H1 (cell line): Measurements from ENCODE around the gene HTRA1. TPM values are rescaled to one million over a fixed set of nuclear protein-coding genes. Genes with fewer than 3 reads are reported as not detected.

Experiments
- CTCF ChIA-PET: fragments of 300-600 bp; sonication (Branson Sonifier 250); formaldehyde crosslinking; loops from one replicate; lab custom pipeline; 2021; ENCODE audit not compliant: partially characterized antibody; lab: Charles Lee
- POLR2A ChIA-PET: fragments of 300-600 bp; sonication (Branson Sonifier 250); formaldehyde crosslinking; loops from one replicate; lab custom pipeline; 2021; ENCODE audit warnings: inconsistent platforms; ENCODE audit not compliant: partially characterized antibody; lab: Charles Lee
- DNase-seq, 2 experiments: peaks; one replicate each; pipeline versions ENCODE4 v3.0.0 to v3.0.0-alpha.2; 2010 to 2022; ENCODE audit warnings: low spot score in 2 of 2, low read depth in 1 of 2, mixed read lengths in 1 of 2
- FAIRE-seq: peaks from 2 replicates; lab custom pipeline; 2011; peaks lifted over from hg19 to GRCh38; lab: Jason Lieb, UNC
- H2AFZ ChIP-seq: 2 replicates; pipeline ENCODE4 v1.8.1; 2012; ENCODE audit warnings: low read length, inconsistent platforms
- H2AK5ac ChIP-seq: 2 replicates; pipeline ENCODE4 v1.6.1; 2013; ENCODE audit warnings: low read depth, low read length
- H2BK120ac ChIP-seq: replicated peaks from 2 replicates; pipeline ENCODE3; 2013; ENCODE audit warnings: low read depth, low read length, inconsistent platforms
- H2BK12ac ChIP-seq: 2 replicates; pipeline ENCODE4 v1.6.1; 2013; ENCODE audit warnings: low read depth, low read length
- H2BK15ac ChIP-seq: 2 replicates; pipeline ENCODE4 v1.6.1; 2013; ENCODE audit warnings: low read length
- H2BK20ac ChIP-seq: 2 replicates; pipeline ENCODE4 v1.6.1; 2013; ENCODE audit warnings: low read length
- H2BK5ac ChIP-seq: 2 replicates; pipeline ENCODE4 v1.6.1; 2013; ENCODE audit warnings: low read depth, low read length
- H3K14ac ChIP-seq: 2 replicates; pipeline ENCODE4 v1.6.1; 2013; ENCODE audit warnings: inconsistent platforms; ENCODE audit not compliant: insufficient read length
- H3K18ac ChIP-seq: 2 replicates; pipeline ENCODE4 v1.6.1; 2013; ENCODE audit warnings: low read length; ENCODE audit errors: extremely low read depth
- H3K23ac ChIP-seq: 2 replicates; pipeline ENCODE4 v1.6.1; 2013; ENCODE audit warnings: inconsistent platforms; ENCODE audit not compliant: insufficient read length
- H3K23me2 ChIP-seq: 2 replicates; pipeline ENCODE4 v1.6.1; 2013; ENCODE audit warnings: low read depth, low read length
- H3K27ac ChIP-seq: 2 replicates; pipeline ENCODE4 v1.6.1; 2011; ENCODE audit warnings: low read depth, low read length, inconsistent platforms
- H3K27me3 ChIP-seq, 4 experiments: replicated peaks in 1 of 4; 1 replicate in 1 of 4; 2 replicates in 3 of 4; pipeline versions ENCODE4 v1.6.1 to v1.8.1; 2011 to 2013; ENCODE audit warnings: low read length in 3 of 4, mild to moderate bottlenecking in 3 of 4, inconsistent platforms in 2 of 4, mixed read lengths in 2 of 4, moderate library complexity in 1 of 4; ENCODE audit not compliant: control insufficient read depth in 3 of 4, insufficient read depth in 3 of 4; ENCODE audit errors: extremely low read depth in 1 of 4
- H3K36me3 ChIP-seq, 4 experiments: 2 replicates each; pipeline versions ENCODE4 v1.6.1 to v1.8.1; 2011 to 2013; ENCODE audit warnings: mild to moderate bottlenecking in 4 of 4, low read length in 3 of 4, moderate library complexity in 2 of 4, control low read depth in 1 of 4, inconsistent platforms in 1 of 4; ENCODE audit not compliant: insufficient read depth in 4 of 4, control insufficient read depth in 2 of 4
- H3K4ac ChIP-seq: replicated peaks from 2 replicates; pipeline ENCODE3; 2013; ENCODE audit warnings: low read length, low read depth, mixed read lengths, inconsistent platforms; ENCODE audit not compliant: insufficient read length
- H3K4me1 ChIP-seq, 4 experiments: replicated peaks in 1 of 4; 1 replicate in 1 of 4; 2 replicates in 3 of 4; pipeline versions ENCODE4 v1.6.1 to v1.8.1; 2011 to 2013; ENCODE audit warnings: low read length in 3 of 4, inconsistent platforms in 2 of 4, mixed read lengths in 1 of 4; ENCODE audit not compliant: insufficient read depth in 4 of 4, control insufficient read depth in 3 of 4
- H3K4me2 ChIP-seq, 2 experiments: 2 replicates each; pipeline versions ENCODE4 v1.6.1 to v1.8.1; 2011 to 2013; ENCODE audit warnings: low read depth in 2 of 2, low read length in 2 of 2, control low read depth in 1 of 2, inconsistent platforms in 1 of 2, mild to moderate bottlenecking in 1 of 2; ENCODE audit not compliant: insufficient read depth in 1 of 2
- H3K4me3 ChIP-seq, 4 experiments: fragments of 200-600, 300-600 bp in 1 of 4; sonication (generic), shearing (Covaris generic), sonication (Bioruptor Twin) in 1 of 4; 2 replicates each; pipeline versions ENCODE4 v1.5.1 to v1.8.1; 2011 to 2016; ENCODE audit warnings: low read length in 4 of 4, low read depth in 3 of 4, control low read depth in 2 of 4, inconsistent platforms in 2 of 4, mild to moderate bottlenecking in 2 of 4, mixed read lengths in 1 of 4, moderate library complexity in 1 of 4; ENCODE audit not compliant: insufficient read depth in 2 of 4; ENCODE audit errors: extremely low read depth in 1 of 4
- H3K56ac ChIP-seq: replicated peaks from 2 replicates; pipeline ENCODE3; 2013; ENCODE audit warnings: low read depth, mild to moderate bottlenecking, mixed read lengths, low read length, inconsistent platforms; ENCODE audit not compliant: insufficient read length
- H3K79me1 ChIP-seq: 2 replicates; pipeline ENCODE4 v1.6.1; 2013; ENCODE audit warnings: low read depth, low read length, control low read depth
- H3K79me2 ChIP-seq, 2 experiments: 2 replicates each; pipeline versions ENCODE4 v1.6.1 to v1.8.1; 2012 to 2013; ENCODE audit warnings: low read length in 2 of 2, mild to moderate bottlenecking in 2 of 2, inconsistent platforms in 1 of 2; ENCODE audit not compliant: insufficient read depth in 2 of 2, control insufficient read depth in 1 of 2
- H3K9ac ChIP-seq, 4 experiments: replicated peaks in 1 of 4; 1 replicate in 1 of 4; 2 replicates in 3 of 4; pipeline versions ENCODE4 v1.6.1 to v1.8.1; 2011 to 2013; ENCODE audit warnings: low read depth in 3 of 4, low read length in 3 of 4, control low read depth in 2 of 4, mild to moderate bottlenecking in 2 of 4, moderate library complexity in 2 of 4, inconsistent platforms in 1 of 4; ENCODE audit errors: extremely low read depth in 1 of 4
- H3K9me3 ChIP-seq, 2 experiments: 2 replicates each; pipeline versions ENCODE4 v1.6.1 to v1.8.1; 2012 to 2013; ENCODE audit warnings: mild to moderate bottlenecking in 2 of 2, moderate library complexity in 2 of 2, control low read depth in 1 of 2, inconsistent platforms in 1 of 2, low read depth in 1 of 2, low read length in 1 of 2, mixed read lengths in 1 of 2; ENCODE audit not compliant: insufficient read depth in 2 of 2
- H4K20me1 ChIP-seq, 2 experiments: replicated peaks in 1 of 2; 2 replicates each; pipeline versions ENCODE3 to v1.8.1; 2011 to 2013; ENCODE audit warnings: inconsistent platforms in 2 of 2, low read length in 2 of 2, mild to moderate bottlenecking in 1 of 2; ENCODE audit not compliant: insufficient read depth in 2 of 2, control insufficient read depth in 1 of 2
- H4K5ac ChIP-seq: 2 replicates; pipeline ENCODE4 v1.6.1; 2013; ENCODE audit warnings: low read length, low read depth, mixed read lengths, inconsistent platforms; ENCODE audit not compliant: insufficient read length
- H4K8ac ChIP-seq: 2 replicates; pipeline ENCODE4 v1.8.0; 2013; ENCODE audit warnings: mild to moderate bottlenecking, moderate library complexity, low read length, inconsistent platforms; ENCODE audit not compliant: insufficient read depth; ENCODE audit errors: extremely low read depth
- H4K91ac ChIP-seq: replicated peaks from 2 replicates; pipeline ENCODE3; 2013; ENCODE audit warnings: low read length, mixed read lengths, inconsistent platforms; ENCODE audit not compliant: insufficient read length
- CBX8 ChIP-seq: fragments of 300-800, 300-1000 bp; sonication (generic); IDR thresholded peaks from 2 replicates; pipeline ENCODE4 v1.7.1; 2016; ENCODE audit warnings: low read depth, low read length, borderline replicate concordance
- CTBP2 ChIP-seq: IDR thresholded peaks from 2 replicates; pipeline ENCODE4 v1.7.0; 2011; ENCODE audit warnings: borderline replicate concordance, mild to moderate bottlenecking, moderate library complexity, mixed read lengths, low read length; ENCODE audit not compliant: insufficient read depth, insufficient read length
- HDAC2 ChIP-seq, 2 experiments: fragments of 300-600 bp in 1 of 2; sonication (generic) in 1 of 2; IDR thresholded peaks; 2 replicates each; pipeline ENCODE4 v1.6.1; 2011 to 2012; ENCODE audit warnings: low read depth in 2 of 2, low read length in 2 of 2, mild to moderate bottlenecking in 2 of 2, moderate library complexity in 2 of 2, borderline replicate concordance in 1 of 2, inconsistent platforms in 1 of 2
- KDM1A ChIP-seq: fragments of 200-600, 300-600 bp; sonication (generic); IDR thresholded peaks from 2 replicates; pipeline ENCODE4 v1.7.1; 2016; ENCODE audit warnings: mild to moderate bottlenecking, low read length, borderline replicate concordance
- KDM5A ChIP-seq: fragments of 200-600 bp; IDR thresholded peaks from 2 replicates; pipeline ENCODE4 v1.7.1; 2012; ENCODE audit warnings: mild to moderate bottlenecking, low read length, inconsistent platforms, mixed read lengths
- NRF1 ChIP-seq: IDR thresholded peaks from 2 replicates; pipeline ENCODE4 v1.6.1; 2011; ENCODE audit warnings: mild to moderate bottlenecking, low read depth, low read length, improper control_type of control experiment
- SUZ12 ChIP-seq: fragments of 200-600 bp; sonication (generic); IDR thresholded peaks from 2 replicates; pipeline ENCODE4 v1.6.1; 2012; ENCODE audit warnings: mild to moderate bottlenecking, inconsistent platforms, low read length, moderate library complexity, mixed read lengths
- TCF12 ChIP-seq: IDR thresholded peaks from 2 replicates; pipeline ENCODE4 v1.6.1; 2011; ENCODE audit warnings: low read depth, mild to moderate bottlenecking, low read length
- TEAD4 ChIP-seq: IDR thresholded peaks from 2 replicates; pipeline ENCODE4 v1.6.1; 2012; ENCODE audit warnings: low read depth, low read length, inconsistent platforms, mixed read lengths
- WGBS, 2 experiments: shearing (Covaris generic) in 1 of 2; methylation state at CpG; one replicate each; pipeline versions ENCODE4 v1.1.6 to v1.1.7; 2013 to 2015; ENCODE audit warnings: low lambda C conversion rate in 2 of 2, mixed read lengths in 2 of 2, inconsistent platforms in 1 of 2, low coverage in 1 of 2, missing lambda C conversion rate in 1 of 2; ENCODE audit not compliant: insufficient replicate concordance in 2 of 2, insufficient coverage in 1 of 2, insufficient read length in 1 of 2; ENCODE audit errors: extremely low coverage in 1 of 2, missing lambda C conversion rate in 1 of 2; 5-methylcytosine and 5-hydroxymethylcytosine counted together
- polyA plus RNA-seq, 7 experiments: library from polyadenylated mRNA; depleted of rRNA in 3 of 7; stranded (reverse) in 5 of 7; unstranded in 2 of 7; fragments of >200 nt in 5 of 7; fragments of 200-250 nt in 2 of 7; gene quantifications; 1 replicate in 5 of 7; 2 replicates in 1 of 7; 4 replicates in 1 of 7; pipeline versions ENCODE4 v1.2.1 to v1.2.3, GENCODE V29; 2011 to 2013; ENCODE audit warnings: missing spikeins in 2 of 7, mixed read lengths in 2 of 7
- total RNA-seq: library from RNA; stranded (reverse); fragmentation: NEBNext Ultra II Directional; extraction: Animal tissue kit (Norgen Biotek cat#: 25700); gene quantifications from 2 replicates; pipeline ENCODE4 v1.2.1, GENCODE V29; 2021
- TF ChIP-seq, protein P1 (sequence below), 3 experiments: IDR thresholded peaks; 1 replicate in 2 of 3; 2 replicates in 1 of 3; pipeline versions ENCODE4 v1.5.1 to v1.6.1; 2011; ENCODE audit warnings: low read length in 3 of 3, mild to moderate bottlenecking in 3 of 3, inconsistent platforms in 2 of 3, low read depth in 1 of 3, moderate library complexity in 1 of 3; ENCODE audit not compliant: insufficient read depth in 1 of 3; ENCODE audit errors: control extremely low read depth in 1 of 3

The HTRA1 gene
- total and polyA plus RNA-seq, 2 of the 8 experiments (the other 6 are each of a cell fraction or from before 2014, with no cell fraction given): 15.8 to 20.1 TPM

DNA sequence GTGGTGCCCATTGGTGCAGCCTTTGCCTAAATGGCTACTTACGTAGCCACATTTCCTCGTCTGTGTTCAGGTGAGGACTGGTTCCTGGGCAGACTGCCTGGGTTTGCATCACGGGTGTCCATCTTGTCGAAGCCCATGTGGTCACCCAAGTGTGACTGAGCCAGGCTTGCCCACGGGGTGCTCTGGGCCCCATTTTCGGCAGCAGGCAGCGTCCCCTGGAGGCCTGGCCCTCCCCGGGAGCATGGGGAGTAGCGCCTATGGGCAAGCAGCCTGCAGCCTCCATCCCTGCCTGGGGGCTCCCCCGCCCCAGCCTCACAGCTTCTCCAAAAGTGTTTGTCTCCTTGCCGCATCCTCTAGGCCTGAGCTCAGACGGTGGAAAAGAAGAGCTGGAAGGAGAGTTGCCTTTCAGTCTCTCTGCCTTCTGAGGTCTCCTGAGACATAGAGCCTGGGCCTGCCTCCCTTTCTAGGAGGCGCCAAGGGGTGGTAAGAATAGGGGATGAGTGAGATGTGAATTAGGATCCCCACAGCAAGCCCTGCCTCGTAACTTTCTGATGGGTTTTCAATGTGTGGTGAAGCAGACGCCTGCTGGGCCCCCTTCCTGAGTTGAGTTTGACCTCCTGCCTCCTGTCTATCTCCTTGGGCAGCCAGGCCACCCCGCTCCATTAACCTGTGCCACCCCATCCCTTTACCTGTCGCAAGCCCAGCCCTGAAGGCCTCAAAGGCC is 42.7 kb downstream of the HTRA1 start:
- H3K9me3 ChIP-seq: no peaks in the 10 kb centered on the region
- H4K8ac ChIP-seq: no peak overlapping the region
- no peaks in the 10 kb centered on the region for H3K79me1 ChIP-seq
- CTCF ChIA-PET: interaction anchor here (1.0 to 2.2 kb wide), 5 partner anchors 11 to 144 kb away, joined by 3 to 7 read pairs (median 4); no protein-coding TSS in a partner anchor
- no peak overlapping the region for H3K4me2 ChIP-seq
- no peak overlapping the region for H3K18ac ChIP-seq
- no peak overlapping the region for H2BK15ac ChIP-seq
- H3K27ac ChIP-seq: no peak overlapping the region
- H3K36me3 ChIP-seq: no peaks in the 10 kb centered on the region
- H2BK120ac ChIP-seq: no peak overlapping the region
- WGBS, 2 experiments: 83% methylated on average over 17 of the region's 17 CpGs; no CpG with 5 or more reads in 1 of the 2 experiments
- H3K56ac ChIP-seq: no peak overlapping the region
- FAIRE-seq (no peak), DNase-seq (no peak)
- H3K4me1 ChIP-seq: no peaks in the 10 kb centered on the region; a peak in 1 of 7 replicates
- no peak overlapping the region for H4K5ac ChIP-seq
- no peak overlapping the region for H3K4ac ChIP-seq
- 0 out of 2 replicates have a peak overlapping the region, but pooled peaks have one; percentile 9 for H2BK12ac ChIP-seq
- no peaks in the 10 kb centered on the region for H3K27me3 ChIP-seq
- no peak overlapping the region for H2BK20ac ChIP-seq
- H3K14ac ChIP-seq: no peak overlapping the region
- no peaks in the 10 kb centered on the region for H4K20me1 ChIP-seq
- no peak overlapping the region; the same call in 1 of the 2 replicates for H2AK5ac ChIP-seq
- no peak overlapping the region for H2BK5ac ChIP-seq
- H3K23me2 ChIP-seq: no peaks in the 10 kb centered on the region
- no peak overlapping the region for H3K4me3 ChIP-seq
- no peak overlapping the region for H4K91ac ChIP-seq
- H3K9ac ChIP-seq: no peak overlapping the region
- H3K79me2 ChIP-seq: no peaks in the 10 kb centered on the region
- H2AFZ ChIP-seq: no peak overlapping the region
- H3K23ac ChIP-seq: no peak overlapping the region
- POLR2A ChIA-PET: no interaction called here
- TF ChIP-seq, protein P1, sequence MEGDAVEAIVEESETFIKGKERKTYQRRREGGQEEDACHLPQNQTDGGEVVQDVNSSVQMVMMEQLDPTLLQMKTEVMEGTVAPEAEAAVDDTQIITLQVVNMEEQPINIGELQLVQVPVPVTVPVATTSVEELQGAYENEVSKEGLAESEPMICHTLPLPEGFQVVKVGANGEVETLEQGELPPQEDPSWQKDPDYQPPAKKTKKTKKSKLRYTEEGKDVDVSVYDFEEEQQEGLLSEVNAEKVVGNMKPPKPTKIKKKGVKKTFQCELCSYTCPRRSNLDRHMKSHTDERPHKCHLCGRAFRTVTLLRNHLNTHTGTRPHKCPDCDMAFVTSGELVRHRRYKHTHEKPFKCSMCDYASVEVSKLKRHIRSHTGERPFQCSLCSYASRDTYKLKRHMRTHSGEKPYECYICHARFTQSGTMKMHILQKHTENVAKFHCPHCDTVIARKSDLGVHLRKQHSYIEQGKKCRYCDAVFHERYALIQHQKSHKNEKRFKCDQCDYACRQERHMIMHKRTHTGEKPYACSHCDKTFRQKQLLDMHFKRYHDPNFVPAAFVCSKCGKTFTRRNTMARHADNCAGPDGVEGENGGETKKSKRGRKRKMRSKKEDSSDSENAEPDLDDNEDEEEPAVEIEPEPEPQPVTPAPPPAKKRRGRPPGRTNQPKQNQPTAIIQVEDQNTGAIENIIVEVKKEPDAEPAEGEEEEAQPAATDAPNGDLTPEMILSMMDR (IDR thresholded peaks at IDR 0.05; ENCODE audit: control extremely low read depth in 1 of 3, insufficient read depth in 1 of 3, low read depth in 1 of 3, low read length in 3 of 3): no peak
- TF ChIP-seq KDM5A (no peak), SUZ12 (no peak), HDAC2 (IDR thresholded peaks at IDR 0.05; ENCODE audit: borderline replicate concordance in 1 of 2, low read depth in 2 of 2, low read length in 2 of 2) (no peak), CTBP2 (no peak), NRF1 (no peak), TEAD4 (no peak), KDM1A (no peak), TCF12 (no peak), CBX8 (no peak)
